HEK293 (cell line): Measurements from ENCODE around the gene TRIM9.

Experiments
- CTCF ChIA-PET: fragments of 350-600 bp; formaldehyde crosslinking; extraction: SDS; loops from one replicate; lab custom pipeline; 2021; ENCODE audit warnings: antibody characterized with exemption; lab: Yijun Ruan, JAX
- POLR2A ChIA-PET: fragments of 300-600 bp; formaldehyde crosslinking; extraction: SDS; loops from one replicate; lab custom pipeline; 2020; ENCODE audit warnings: antibody characterized with exemption, inconsistent platforms; lab: Yijun Ruan, JAX
- H3K27ac ChIP-seq: fragments of 200-500 bp; sonication (Bioruptor generic); 2 replicates; pipeline ENCODE4 v1.5.1; 2014; ENCODE audit warnings: low read depth, low read length, control low read depth, inconsistent platforms; ENCODE audit errors: extremely low read depth
- H3K36me3 ChIP-seq, 2 experiments: fragments of 200-500 bp in 1 of 2; sonication (Bioruptor generic) in 1 of 2; 1 replicate in 1 of 2; 2 replicates in 1 of 2; pipeline ENCODE4 v1.5.1; 2014 to 2017; ENCODE audit warnings: inconsistent platforms in 2 of 2, low read length in 2 of 2; ENCODE audit not compliant: control insufficient read depth in 2 of 2, insufficient read depth in 1 of 2
- H3K4me1 ChIP-seq: fragments of 200-500 bp; sonication (Bioruptor generic); 2 replicates; pipeline ENCODE4 v1.5.1; 2014; ENCODE audit warnings: mild to moderate bottlenecking, low read length, inconsistent platforms; ENCODE audit not compliant: control insufficient read depth, insufficient read depth
- H3K4me3 ChIP-seq: 2 replicates; pipeline ENCODE4 v1.5.1; 2011; ENCODE audit warnings: low read depth, mild to moderate bottlenecking, control low read depth, low read length, moderate library complexity
- H3K9me3 ChIP-seq: fragments of 200-500 bp; sonication (Bioruptor generic); 2 replicates; pipeline ENCODE4 v1.5.1; 2014; ENCODE audit warnings: low read depth, low read length, inconsistent platforms; ENCODE audit not compliant: control insufficient read depth, insufficient read depth
- IKZF3 ChIP-seq: fragments of 450-650 bp; IDR thresholded peaks from 2 replicates; pipeline ENCODE4 v1.5.0; 2018; ENCODE audit warnings: missing biosample characterization, mild to moderate bottlenecking, missing genetic modification characterization, moderate library complexity
- INSM2 ChIP-seq: fragments of 450-650 bp; formaldehyde crosslinking; IDR thresholded peaks from 2 replicates; pipeline ENCODE4 v1.5.1; 2016; ENCODE audit warnings: missing biosample characterization, missing genetic modification characterization
- KLF16 ChIP-seq: fragments of 450-650 bp; formaldehyde crosslinking; IDR thresholded peaks from 2 replicates; pipeline ENCODE4 v1.5.1; 2017; ENCODE audit warnings: missing biosample characterization, missing genetic modification characterization
- MYNN ChIP-seq: fragments of 450-650 bp; formaldehyde crosslinking; IDR thresholded peaks from 2 replicates; pipeline ENCODE4 v1.5.1; 2016; ENCODE audit warnings: missing biosample characterization, missing genetic modification characterization, borderline replicate concordance
- MZF1 ChIP-seq: fragments of 450-650 bp; formaldehyde crosslinking; IDR thresholded peaks from 2 replicates; pipeline ENCODE4 v1.5.1; 2017; ENCODE audit warnings: missing biosample characterization, missing genetic modification characterization, borderline replicate concordance
- OVOL3 ChIP-seq: fragments of 450-650 bp; formaldehyde crosslinking; IDR thresholded peaks from 2 replicates; pipeline ENCODE4 v1.5.1; 2016; ENCODE audit warnings: missing biosample characterization, missing genetic modification characterization
- PATZ1 ChIP-seq: fragments of 450-650 bp; formaldehyde crosslinking; IDR thresholded peaks from 2 replicates; pipeline ENCODE4 v1.5.1; 2016; ENCODE audit warnings: missing biosample characterization, missing genetic modification characterization
- PBX3 ChIP-seq: sonication (generic); formaldehyde crosslinking; IDR thresholded peaks from 2 replicates; pipeline ENCODE4 v1.8.1; 2022; ENCODE audit warnings: mild to moderate bottlenecking, moderate library complexity, missing genetic modification reagents
- YY1 ChIP-seq: fragments of 450-650 bp; formaldehyde crosslinking; IDR thresholded peaks from 2 replicates; pipeline ENCODE4 v1.5.1; 2018; ENCODE audit warnings: missing biosample characterization, missing genetic modification characterization
- ZBTB21 ChIP-seq: fragments of 450-650 bp; formaldehyde crosslinking; IDR thresholded peaks from 2 replicates; pipeline ENCODE4 v1.5.1; 2017; ENCODE audit warnings: missing biosample characterization, missing genetic modification characterization
- ZFP37 ChIP-seq: fragments of 450-650 bp; formaldehyde crosslinking; IDR thresholded peaks from 2 replicates; pipeline ENCODE4 v1.5.1; 2016; ENCODE audit warnings: missing biosample characterization, missing genetic modification characterization
- ZFP69B ChIP-seq: fragments of 450-650 bp; formaldehyde crosslinking; IDR thresholded peaks from 2 replicates; pipeline ENCODE4 v1.5.1; 2016; ENCODE audit warnings: missing biosample characterization, missing genetic modification characterization
- ZIC2 ChIP-seq: fragments of 450-650 bp; formaldehyde crosslinking; IDR thresholded peaks from 2 replicates; pipeline ENCODE4 v1.5.1; 2016; ENCODE audit warnings: missing biosample characterization, missing genetic modification characterization
- ZNF133 ChIP-seq: fragments of 450-650 bp; formaldehyde crosslinking; IDR thresholded peaks from 2 replicates; pipeline ENCODE4 v1.5.1; 2016; ENCODE audit warnings: missing biosample characterization, missing genetic modification characterization
- ZNF157 ChIP-seq: fragments of 450-650 bp; formaldehyde crosslinking; IDR thresholded peaks from 2 replicates; pipeline ENCODE4 v1.5.1; 2016; ENCODE audit warnings: missing biosample characterization, missing genetic modification characterization
- ZNF26 ChIP-seq: fragments of 450-650 bp; formaldehyde crosslinking; IDR thresholded peaks from 2 replicates; pipeline ENCODE4 v1.5.1; 2016; ENCODE audit warnings: missing biosample characterization, missing genetic modification characterization
- ZNF366 ChIP-seq: fragments of 450-650 bp; formaldehyde crosslinking; conservative IDR thresholded peaks from 2 replicates; pipeline ENCODE4 v1.5.1; 2016; ENCODE audit warnings: missing biosample characterization, missing genetic modification characterization
- ZNF473 ChIP-seq: fragments of 450-650 bp; formaldehyde crosslinking; IDR thresholded peaks from 2 replicates; pipeline ENCODE4 v1.5.1; 2017; ENCODE audit warnings: missing biosample characterization, missing genetic modification characterization
- ZNF513 ChIP-seq: fragments of 450-650 bp; IDR thresholded peaks from 2 replicates; pipeline ENCODE4 v1.5.1; 2018; ENCODE audit warnings: missing biosample characterization, missing genetic modification characterization
- ZNF580 ChIP-seq: fragments of 450-650 bp; formaldehyde crosslinking; IDR thresholded peaks from 2 replicates; pipeline ENCODE4 v1.5.1; 2016; ENCODE audit warnings: missing biosample characterization, missing genetic modification characterization
- ZNF629 ChIP-seq: fragments of 450-650 bp; formaldehyde crosslinking; IDR thresholded peaks from 2 replicates; pipeline ENCODE4 v1.5.1; 2017; ENCODE audit warnings: missing biosample characterization, missing genetic modification characterization
- ZNF664 ChIP-seq: fragments of 450-650 bp; formaldehyde crosslinking; IDR thresholded peaks from 2 replicates; pipeline ENCODE4 v1.5.1; 2016; ENCODE audit warnings: missing biosample characterization, missing genetic modification characterization
- ZNF677 ChIP-seq: fragments of 450-650 bp; IDR thresholded peaks from 2 replicates; pipeline ENCODE4 v1.5.0; 2018; ENCODE audit warnings: missing biosample characterization, mild to moderate bottlenecking, missing genetic modification characterization, moderate library complexity
- ZNF76 ChIP-seq: fragments of 450-650 bp; formaldehyde crosslinking; IDR thresholded peaks from 2 replicates; pipeline ENCODE4; 2016; ENCODE audit warnings: low read depth, missing biosample characterization, missing genetic modification characterization, borderline replicate concordance
- ZNF776 ChIP-seq: fragments of 450-650 bp; formaldehyde crosslinking; IDR thresholded peaks from 2 replicates; pipeline ENCODE4 v1.5.0; 2017; ENCODE audit warnings: missing biosample characterization, missing genetic modification characterization, borderline replicate concordance
- ZSCAN16 ChIP-seq: fragments of 450-650 bp; formaldehyde crosslinking; IDR thresholded peaks from 2 replicates; pipeline ENCODE4 v1.5.1; 2016; ENCODE audit warnings: missing biosample characterization, missing genetic modification characterization
- ZSCAN30 ChIP-seq: fragments of 450-650 bp; IDR thresholded peaks from 2 replicates; pipeline ENCODE4 v1.5.1; 2018; ENCODE audit warnings: missing biosample characterization, mild to moderate bottlenecking, missing genetic modification characterization, moderate library complexity
- ZSCAN5A ChIP-seq: fragments of 450-650 bp; formaldehyde crosslinking; IDR thresholded peaks from 2 replicates; pipeline ENCODE4 v1.5.1; 2016; ENCODE audit warnings: missing biosample characterization, missing genetic modification characterization

The TRIM9 gene

GRCh38 chr14:50937325-50937724 lies 157.6 kb downstream of the TRIM9 start:
- Histone ChIP-seq H3K27ac (no peak overlapping the region), H3K4me3 (no peak overlapping the region), H3K36me3 (peaks cover 12 to 64% of the 10 kb centered on the region in 2 experiments), H3K9me3 (no peaks in the 10 kb centered on the region), H3K4me1 (no peaks in the 10 kb centered on the region)
- TF ChIP-seq ZSCAN30 (tag by site-specific recombination) = no peak
- no peak for TF ChIP-seq ZNF664 (tag by site-specific recombination)
- no peak for TF ChIP-seq ZNF677 (tag by site-specific recombination)
- no peak for TF ChIP-seq ZNF776 (tag by site-specific recombination)
- no peak for TF ChIP-seq OVOL3 (tag by site-specific recombination)
- TF ChIP-seq ZNF157 (tag by site-specific recombination) = no peak
- no peak for TF ChIP-seq ZNF629
- no peak for TF ChIP-seq ZSCAN5A (tag by site-specific recombination)
- no peak for TF ChIP-seq INSM2 (tag by site-specific recombination)
- TF ChIP-seq YY1 = no peak
- no peak for TF ChIP-seq MYNN (tag by site-specific recombination)
- TF ChIP-seq ZNF580 (tag by site-specific recombination) = no peak
- TF ChIP-seq ZNF473 = no peak
- no peak for TF ChIP-seq ZNF366 (tag by site-specific recombination)
- no peak for TF ChIP-seq ZFP37
- no peak for TF ChIP-seq PATZ1 (tag by site-specific recombination)
- no peak for TF ChIP-seq ZNF76 (tag by site-specific recombination)
- TF ChIP-seq ZNF513 = no peak
- CTCF ChIA-PET = no interaction called here
- POLR2A ChIA-PET = no interaction called here

GRCh38 chr14:50936882-50937281 lies 158.0 kb downstream of the TRIM9 start:
- H3K36me3 ChIP-seq = peaks cover 10 to 64% of the 10 kb centered on the region in 2 experiments; a peak in 2 of 3 replicates
- ChIA-PET CTCF (no interaction called here), POLR2A (no interaction called here)
- no peaks in the 10 kb centered on the region for H3K9me3 ChIP-seq
- no peak overlapping the region for H3K27ac ChIP-seq
- no peaks in the 10 kb centered on the region for H3K4me1 ChIP-seq
- H3K4me3 ChIP-seq = no peak overlapping the region
- TF ChIP-seq ZSCAN16 (tag by site-specific recombination) (no peak), ZIC2 (tag by site-specific recombination) (no peak), ZBTB21 (tag by site-specific recombination) (no peak), ZNF580 (tag by site-specific recombination) (no peak), ZNF133 (tag by site-specific recombination) (no peak), ZNF26 (no peak), ZFP69B (tag by site-specific recombination) (no peak), IKZF3 (tag by site-specific recombination) (no peak), PBX3 (CRISPR knock-in tag) (no peak), KLF16 (tag by site-specific recombination) (no peak), MZF1 (tag by site-specific recombination) (no peak)
